GM10248 (cell line): ENCODE measurements around the gene HOXA3.

ENCODE experiments used
- CTCF ChIA-PET: fragments of 300-600 bp; sonication (Branson Sonifier 250); formaldehyde crosslinking; extraction: SDS; loops from one replicate; lab custom pipeline; 2021; ENCODE audit warnings: antibody characterized with exemption; lab: Yijun Ruan, JAX
- POLR2A ChIA-PET: fragments of 350-650 bp; sonication (Branson Sonifier 250); formaldehyde crosslinking; extraction: SDS; loops from one replicate; lab custom pipeline; 2020; ENCODE audit warnings: antibody characterized with exemption; lab: Yijun Ruan, JAX
- DNase-seq: peaks from one replicate; pipeline ENCODE4 v3.0.0; 2012; ENCODE audit errors: extremely low spot score
- CTCF ChIP-seq: IDR thresholded peaks from 2 replicates; pipeline ENCODE4 v1.5.1; 2012; ENCODE audit warnings: mild to moderate bottlenecking, low read depth; ENCODE audit errors: extremely low read depth, missing control alignments, control extremely low read depth

HOXA3 gene

GRCh38 chr7:27189295-27189996 lies 37.1 kb upstream of the HOXA3 start:
- POLR2A ChIA-PET, result no interaction called here
- CTCF ChIA-PET, result interaction anchor here (2.0 to 2.3 kb wide), 2 partner anchors 10 to 28 kb away, joined by 6 to 11 read pairs; no protein-coding TSS in a partner anchor
- DNase-seq, result no peak
- no peak for TF ChIP-seq CTCF

DNA sequence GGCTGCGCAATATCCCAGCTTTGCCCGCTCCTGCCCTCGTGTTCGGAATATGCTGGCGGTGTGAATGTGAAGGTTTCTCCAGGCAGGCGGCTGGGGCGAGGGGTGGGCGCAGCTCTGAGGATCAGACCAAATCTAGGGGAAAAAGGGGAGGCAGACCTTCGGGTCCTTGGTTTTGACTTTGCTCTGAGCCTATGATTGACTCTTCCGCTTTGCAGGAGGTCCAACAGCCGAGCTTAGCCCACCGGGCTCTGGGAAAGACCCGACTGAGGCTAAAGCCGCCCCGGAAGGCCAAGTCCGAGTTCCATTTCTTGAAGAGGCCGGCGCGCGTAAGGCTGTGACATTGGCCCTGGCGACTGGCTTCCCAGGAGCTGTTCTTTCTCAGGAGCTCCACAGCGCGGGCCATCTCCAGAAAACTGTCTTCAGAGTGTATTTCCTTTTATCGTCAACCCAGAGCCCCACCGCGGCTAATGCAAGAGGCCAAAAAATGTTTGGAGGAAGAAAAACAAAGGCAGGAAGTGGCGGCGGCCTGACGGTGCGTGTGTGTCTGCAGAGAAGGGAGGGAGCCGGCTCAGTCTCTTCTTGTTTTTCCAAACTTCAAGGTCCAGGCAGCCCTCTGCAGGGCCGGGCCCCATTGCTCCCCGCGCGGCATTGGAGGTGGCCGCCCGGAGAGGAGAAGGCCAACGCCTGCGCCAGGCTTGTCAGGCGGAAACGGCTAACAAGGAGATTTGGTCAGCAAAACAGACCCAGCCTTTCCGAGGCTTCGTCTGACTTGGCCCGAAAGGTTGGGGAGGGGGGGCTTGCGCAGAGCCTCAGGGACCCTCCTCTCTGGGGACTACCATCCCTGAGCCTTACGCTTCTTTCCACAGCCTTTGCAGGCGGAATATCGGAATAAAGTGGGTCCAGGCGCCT lies 36.3 kb upstream of the HOXA3 start:
- ChIA-PET POLR2A (no interaction called here), CTCF (interaction anchor here (2.3 kb wide), 1 partner anchor 28 kb away, joined by 6 read pairs; no protein-coding TSS in a partner anchor)
- TF ChIP-seq CTCF, result no peak
- no peak for DNase-seq

- ChIA-PET POLR2A (no interaction called here), CTCF (interaction anchor here (1.1 to 5.1 kb wide), 2 partner anchors 8 to 909 kb away, joined by 3 to 41 read pairs; no protein-coding TSS in a partner anchor)
These were observed 35.3 kb upstream of the HOXA3 start for GRCh38 chr7:27187475-27188385.

DNA sequence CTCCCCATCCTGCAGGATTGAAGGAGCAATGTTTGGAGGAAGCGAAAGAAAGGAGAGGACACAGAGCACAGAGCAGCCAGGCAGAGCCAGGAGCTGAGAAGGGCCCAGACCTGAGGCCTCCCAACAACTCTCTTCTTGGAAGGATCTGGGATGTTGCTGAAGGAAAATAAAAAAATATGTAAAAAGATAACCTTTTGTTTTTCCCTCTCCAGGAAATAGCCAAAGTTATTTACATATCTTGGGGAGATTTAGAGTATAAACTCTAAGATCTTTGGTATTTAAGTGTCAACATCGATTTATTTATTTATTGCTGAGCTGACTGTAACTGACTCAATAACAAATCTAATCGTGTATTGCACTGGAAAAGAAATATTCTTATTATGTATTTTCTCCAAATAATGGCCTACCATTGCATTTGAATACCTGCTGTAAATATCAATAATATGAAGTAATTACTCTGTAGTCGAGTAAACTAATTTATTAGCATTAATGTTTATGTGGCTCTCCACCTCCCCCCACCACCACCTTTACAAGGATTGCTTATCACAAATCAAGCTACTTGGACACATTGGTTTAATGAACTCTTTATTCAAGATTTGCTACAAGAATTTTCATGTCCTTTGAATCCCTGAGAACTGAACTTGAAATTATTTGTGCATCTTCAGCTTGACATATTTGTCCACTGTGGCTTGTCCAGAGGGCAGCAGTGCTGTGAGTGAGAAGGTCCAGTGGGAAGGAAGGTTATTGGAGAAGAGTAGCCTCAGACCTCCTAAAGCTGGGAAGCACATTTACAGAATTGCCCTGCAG lies 34.5 kb upstream of the HOXA3 start:
- TF ChIP-seq CTCF, result no peak
- CTCF ChIA-PET, result interaction anchor here (1.1 to 5.1 kb wide), 3 partner anchors 9 to 909 kb away, joined by 3 to 41 read pairs (median 9); no protein-coding TSS in a partner anchor
- POLR2A ChIA-PET, result no interaction called here
- no peak for DNase-seq

More at GRCh38 chr7:27187475-27188385, 35.3 kb upstream of the HOXA3 start:
- no peak for TF ChIP-seq CTCF
- no peak for DNase-seq

GRCh38 chr7:27185854-27186667 lies 33.7 kb upstream of the HOXA3 start:
- no peak for DNase-seq
- CTCF ChIA-PET, result interaction anchor here (1.1 to 5.1 kb wide), 4 partner anchors 9 to 910 kb away, joined by 3 to 41 read pairs (median 6); no protein-coding TSS in a partner anchor
- TF ChIP-seq CTCF, result no peak
- POLR2A ChIA-PET, result no interaction called here
